Aorta (tissue), 5 donors: ENCODE measurements around the gene ANO6. TPM values are rescaled to one million over a fixed set of nuclear protein-coding genes. Genes with fewer than 3 reads are reported as not detected.
"Not testable (repeated sequence)": the region's sequence is repeated elsewhere in the genome, so short reads cannot be mapped to it uniquely, and the experiment has no call there.

Source experiments
- ATAC-seq: fragments of 200-7000 bp; cut with Tn5 transposase; one replicate; pipeline ENCODE4 v1.9.1; 2022; ENCODE audit warnings: moderate library complexity; ENCODE audit not compliant: low FRiP score
- DNase-seq, 2 donors: peaks; one replicate each; pipeline ENCODE4 v3.0.0-alpha.2; 2020
- H3K27ac ChIP-seq, 2 donors: one replicate each; pipeline ENCODE4 v1.5.1; 2013; ENCODE audit warnings: low read length in 2 of 2, mild to moderate bottlenecking in 2 of 2, moderate library complexity in 2 of 2, control low read depth in 1 of 2, inconsistent platforms in 1 of 2, low read depth in 1 of 2
- H3K27me3 ChIP-seq, 2 donors: one replicate each; pipeline ENCODE4 v1.6.1; 2013; ENCODE audit warnings: control low read depth in 1 of 2, low read length in 1 of 2, mild to moderate bottlenecking in 1 of 2, moderate library complexity in 1 of 2; ENCODE audit not compliant: insufficient read depth in 2 of 2, control insufficient read depth in 1 of 2
- H3K36me3 ChIP-seq, 2 donors: one replicate each; pipeline ENCODE4 v1.6.1; 2013; ENCODE audit warnings: control low read depth in 1 of 2, low read length in 1 of 2, mild to moderate bottlenecking in 1 of 2; ENCODE audit not compliant: insufficient read depth in 2 of 2, control insufficient read depth in 1 of 2
- H3K4me1 ChIP-seq, 2 donors: one replicate each; pipeline ENCODE4 v1.6.1; 2013; ENCODE audit warnings: low read length in 2 of 2, control low read depth in 1 of 2, mild to moderate bottlenecking in 1 of 2, moderate library complexity in 1 of 2; ENCODE audit not compliant: insufficient read depth in 2 of 2, control insufficient read depth in 1 of 2
- H3K4me3 ChIP-seq, 2 donors: one replicate each; pipeline ENCODE4 v1.5.1; 2013; ENCODE audit warnings: low read length in 2 of 2, control low read depth in 1 of 2, mild to moderate bottlenecking in 1 of 2
- H3K9me3 ChIP-seq: one replicate; pipeline ENCODE4 v1.6.1; 2013; ENCODE audit warnings: mild to moderate bottlenecking, low read length; ENCODE audit not compliant: control insufficient read depth
- WGBS, 2 donors: extraction: QIAGEN DNeasy Blood & Tissue Kit; methylation state at CpG; one replicate each; pipeline ENCODE4 v1.1.7; 2013; 5-methylcytosine and 5-hydroxymethylcytosine counted together
- intact Hi-C, 2 donors: fragments of 100-400 bp; cut with DNase I; formaldehyde crosslinking; loops; one replicate each; pipeline versions ENCODE4 v1.14.2 to v1.15.0; 2022
- polyA plus RNA-seq, 2 donors: library from polyadenylated mRNA; stranded (reverse); fragments of 200-250 nt; gene quantifications; one replicate each; pipeline ENCODE4 v1.2.3, GENCODE V29; 2013
- total RNA-seq, 2 donors: library from RNA; stranded (reverse); fragmentation: NEBNext Ultra II Directional; extraction: Animal tissue kit (Norgen Biotek cat#: 25700); gene quantifications; one replicate each; pipeline ENCODE4 v1.2.1, GENCODE V29; 2021
- donor health status: healthy with polysubstance abuse.
- donor health status: Bipolar disorder and iron deficiency.
- donor health status: DM: no; HTN: no; CAD: no.
- donor health status: DM: no; HTN: no; CAD: no.
- donor health status: DM: yes; HTN: yes; CAD: no.

Gene ANO6
- total and polyA plus RNA-seq, 4 donors: 16.0 to 129 (median 64.6) TPM

DNA sequence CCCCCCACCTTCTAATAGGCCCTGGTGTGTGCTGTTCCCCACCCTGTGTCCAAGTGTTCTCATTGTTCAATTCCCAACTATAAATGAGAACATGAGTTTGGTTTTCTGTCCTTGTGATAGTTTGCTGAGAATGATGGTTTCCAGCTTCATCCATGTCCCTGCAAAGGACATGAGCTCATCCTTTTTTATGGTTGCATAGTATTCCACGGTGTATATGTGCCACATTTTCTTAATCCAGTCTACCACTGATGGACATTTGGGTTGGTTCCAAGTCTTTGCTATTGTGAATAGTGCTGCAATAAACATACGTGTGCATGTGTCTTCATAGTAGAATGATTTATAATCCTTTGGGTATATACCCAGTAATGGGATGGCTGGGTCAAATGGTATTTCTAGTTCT lies 20.5 kb downstream of the ANO6 start:
- peak overlapping the region; percentile 71 to 100 for H3K27ac ChIP-seq
- H3K9me3 ChIP-seq, ATAC-seq, intact Hi-C loops, H3K27me3 ChIP-seq, DNase-seq, H3K36me3 ChIP-seq, H3K4me3 ChIP-seq: not testable (repeated sequence)
- peaks cover 10 to 11% of the 10 kb centered on the region in 2 donors for H3K4me1 ChIP-seq
- WGBS, 2 donors: 25 to 91% methylated on average over 1 to 2 of the region's 2 CpGs

DNA sequence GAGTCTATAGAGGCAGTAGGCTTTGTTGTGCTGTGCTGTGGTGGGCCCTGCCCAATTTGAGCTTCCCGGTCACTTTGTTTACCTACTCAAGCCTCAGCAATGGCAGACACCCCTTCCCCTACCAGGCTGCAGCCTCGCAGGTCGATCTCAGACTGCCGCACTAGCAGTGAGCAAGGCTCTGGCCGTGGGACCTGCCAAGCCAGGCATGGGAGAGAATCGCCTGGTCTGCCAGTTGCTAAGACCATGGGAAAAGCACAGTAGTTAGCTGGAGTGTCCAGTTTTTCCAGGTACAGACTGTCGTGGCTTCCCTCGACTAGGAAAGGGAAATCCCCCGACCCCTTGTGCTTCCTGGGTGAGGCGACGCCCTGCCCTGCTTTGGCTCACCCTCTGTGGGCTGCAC lies 26.3 kb downstream of the ANO6 start:
- H3K4me3 ChIP-seq: no peak overlapping the region
- DNase-seq (no peak), ATAC-seq (no peak)
- H3K27ac ChIP-seq: peak overlapping the region; percentile 1 to 73
- WGBS, 2 donors: 62% methylated on average over 11 of the region's 11 CpGs
- H3K36me3 ChIP-seq: no peaks in the 10 kb centered on the region
- intact Hi-C loops: no loop called here
- no peaks in the 10 kb centered on the region for H3K27me3 ChIP-seq
- no peaks in the 10 kb centered on the region for H3K9me3 ChIP-seq
- H3K4me1 ChIP-seq: peaks cover 0 to 5% of the 10 kb centered on the region in 2 donors

DNA sequence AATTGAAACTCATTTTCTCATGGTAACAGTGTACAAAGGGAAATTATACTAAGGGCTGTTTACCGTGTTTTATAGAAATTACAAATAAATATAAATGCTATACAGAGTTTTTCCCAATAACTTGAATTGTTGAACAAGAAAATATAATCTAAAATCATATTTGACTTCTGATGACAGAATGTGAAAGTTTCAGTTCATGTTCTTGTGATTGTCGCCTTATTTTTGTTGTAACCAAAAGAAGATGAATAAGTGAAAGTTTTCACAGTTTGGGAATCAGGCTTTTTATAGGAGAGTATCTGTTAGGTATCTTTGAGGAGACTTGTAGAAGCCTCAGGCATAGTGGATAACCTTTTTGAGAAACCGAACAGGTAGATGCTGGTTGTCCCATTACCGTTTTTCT lies 28.1 kb downstream of the ANO6 start:
- DNase-seq (no peak), ATAC-seq (no peak)
- Histone ChIP-seq H3K9me3 (no peaks in the 10 kb centered on the region), H3K4me3 (peak overlapping the region in 1 of 2 donors; percentile 19), H3K36me3 (no peaks in the 10 kb centered on the region), H3K27me3 (no peaks in the 10 kb centered on the region), H3K4me1 (peaks cover 4 to 5% of the 10 kb centered on the region in 2 donors), H3K27ac (peak overlapping the region; percentile 68 to 87)
- intact Hi-C loops: no loop called here
- 76 to 86% methylated on average over 4 of the region's 4 CpGs for WGBS, 2 donors

DNA sequence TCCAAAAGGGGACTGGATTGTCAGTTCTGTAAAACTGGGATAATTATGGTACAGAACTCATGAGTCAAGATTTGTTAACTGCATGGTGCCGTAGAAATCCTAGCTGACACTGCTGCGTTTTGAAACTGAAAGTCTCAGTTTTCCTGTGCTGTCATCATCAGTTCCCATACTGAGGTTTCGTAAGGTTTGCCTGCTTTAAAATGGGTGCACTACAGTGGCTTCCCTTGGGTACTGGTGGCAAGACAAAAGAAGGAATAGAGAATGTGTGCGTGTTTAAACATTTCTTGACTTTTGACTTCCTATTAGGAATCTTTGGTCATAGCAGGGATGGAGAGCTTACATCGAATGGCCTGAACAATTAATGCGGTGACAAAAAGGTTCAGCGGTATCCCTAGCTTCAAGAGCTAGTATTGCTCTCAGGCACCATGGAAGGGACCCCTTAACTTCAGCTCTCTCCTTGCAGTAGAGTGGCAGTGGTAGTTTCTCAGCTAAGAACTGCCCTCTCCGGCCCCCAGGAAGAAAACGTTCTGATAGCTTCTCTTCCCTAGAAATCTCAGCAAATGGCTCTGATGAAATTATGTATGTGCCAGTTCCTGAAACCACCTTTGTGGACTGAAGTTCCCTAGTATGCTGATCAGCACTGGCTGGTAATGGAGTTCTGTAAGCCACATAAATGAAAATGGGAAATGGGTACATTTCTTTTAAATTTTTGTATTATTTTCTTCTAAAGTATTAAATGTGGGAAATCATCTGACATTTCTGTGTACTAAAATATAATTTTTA lies 28.9 kb downstream of the ANO6 start:
- Histone ChIP-seq H3K4me1 (peaks cover 4 to 5% of the 10 kb centered on the region in 2 donors), H3K27me3 (no peaks in the 10 kb centered on the region)
- intact Hi-C loops: no loop called here

DNA sequence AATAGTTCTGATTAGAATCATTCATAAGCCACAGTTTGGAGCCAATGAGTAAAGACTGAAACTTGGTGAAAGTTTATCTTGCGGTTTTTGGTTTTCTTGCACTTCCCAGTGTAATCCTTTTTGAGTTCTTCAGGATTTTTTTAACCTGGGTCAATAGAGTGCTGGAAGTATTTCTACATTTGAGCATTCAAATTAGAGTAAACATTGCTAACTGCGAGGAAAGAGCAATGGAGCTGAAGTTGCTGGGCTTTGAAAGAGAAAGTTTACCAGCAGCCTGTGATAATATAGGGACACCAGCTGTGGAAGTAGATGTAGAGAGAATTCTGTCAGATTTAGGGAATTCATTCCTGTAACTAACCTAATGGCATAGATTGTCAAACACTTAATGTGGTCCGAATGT lies 30.3 kb downstream of the ANO6 start:
- ATAC-seq: no peak
- no peaks in the 10 kb centered on the region for H3K9me3 ChIP-seq
- 48 to 56% methylated on average over 3 of the region's 3 CpGs for WGBS, 2 donors
- intact Hi-C loops: no loop called here
- H3K36me3 ChIP-seq: no peaks in the 10 kb centered on the region
- H3K4me3 ChIP-seq: no peak overlapping the region
- H3K27ac ChIP-seq: no peak overlapping the region
- no peaks in the 10 kb centered on the region for H3K27me3 ChIP-seq
- DNase-seq: no peak
- H3K4me1 ChIP-seq: peaks cover 5 to 7% of the 10 kb centered on the region in 2 donors

More for the DNA sequence above, 28.9 kb downstream of the ANO6 start:
- ATAC-seq (peak; percentile 72), DNase-seq (no peak)
- Histone ChIP-seq H3K9me3 (no peaks in the 10 kb centered on the region), H3K27ac (peak overlapping the region; percentile 80 to 87), H3K36me3 (no peaks in the 10 kb centered on the region), H3K4me3 (peak overlapping the region in 1 of 2 donors; percentile 19)
- 47 to 56% methylated on average over 9 of the region's 9 CpGs for WGBS, 2 donors

DNA sequence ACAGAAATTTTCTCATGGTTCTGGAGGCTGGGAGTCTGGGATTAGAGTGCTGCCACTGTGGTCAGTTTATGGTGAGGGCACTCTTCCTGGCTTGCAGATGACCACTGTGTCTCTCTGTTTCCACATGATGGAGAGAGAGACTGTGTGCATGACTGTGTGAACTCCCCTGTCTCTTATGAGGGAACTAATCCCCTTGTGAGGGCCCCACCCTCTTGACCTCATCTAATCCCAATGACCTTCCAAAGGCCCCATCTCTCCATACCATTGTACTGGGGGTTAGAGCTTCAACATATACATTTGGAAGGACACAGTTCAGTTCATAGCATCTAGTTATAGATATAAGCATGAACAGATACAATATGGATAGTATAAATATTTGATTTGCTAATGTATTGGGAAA lies 31.7 kb downstream of the ANO6 start:
- DNase-seq (no peak), ATAC-seq (no peak)
- Histone ChIP-seq H3K4me1 (peaks cover 5 to 7% of the 10 kb centered on the region in 2 donors), H3K4me3 (no peak overlapping the region), H3K9me3 (no peaks in the 10 kb centered on the region), H3K36me3 (no peaks in the 10 kb centered on the region), H3K27me3 (no peaks in the 10 kb centered on the region), H3K27ac (peak overlapping the region in 1 of 2 donors; percentile 54)
- intact Hi-C loops: no loop called here

DNA sequence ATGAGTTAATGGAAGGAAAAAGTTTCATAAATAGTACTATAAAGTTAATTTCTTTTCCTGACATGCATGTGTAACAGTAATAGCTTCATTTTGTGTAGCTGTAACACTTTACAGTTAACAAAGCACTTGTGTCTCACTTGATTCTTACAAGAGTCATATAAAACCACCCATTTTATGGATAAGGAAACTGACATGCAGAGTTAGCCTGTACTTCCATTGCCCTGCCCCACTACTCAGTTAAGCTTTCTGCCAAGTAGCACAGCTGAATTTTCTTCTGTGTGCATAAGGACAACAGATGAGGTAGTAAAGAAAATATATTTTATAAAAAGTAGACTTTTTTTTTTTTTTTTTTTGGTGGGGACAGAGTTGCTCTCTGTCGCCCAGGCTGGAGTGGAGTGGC lies 32.2 kb downstream of the ANO6 start:
- intact Hi-C loops: no loop called here
- Histone ChIP-seq H3K36me3 (no peaks in the 10 kb centered on the region), H3K9me3 (no peaks in the 10 kb centered on the region), H3K4me1 (peaks cover 5 to 7% of the 10 kb centered on the region in 2 donors), H3K27me3 (no peaks in the 10 kb centered on the region), H3K4me3 (no peak overlapping the region), H3K27ac (no peak overlapping the region)
- WGBS, 2 donors: 29 to 30% methylated on average over 1 of the region's 1 CpG
- DNase-seq (no peak), ATAC-seq (no peak)

DNA sequence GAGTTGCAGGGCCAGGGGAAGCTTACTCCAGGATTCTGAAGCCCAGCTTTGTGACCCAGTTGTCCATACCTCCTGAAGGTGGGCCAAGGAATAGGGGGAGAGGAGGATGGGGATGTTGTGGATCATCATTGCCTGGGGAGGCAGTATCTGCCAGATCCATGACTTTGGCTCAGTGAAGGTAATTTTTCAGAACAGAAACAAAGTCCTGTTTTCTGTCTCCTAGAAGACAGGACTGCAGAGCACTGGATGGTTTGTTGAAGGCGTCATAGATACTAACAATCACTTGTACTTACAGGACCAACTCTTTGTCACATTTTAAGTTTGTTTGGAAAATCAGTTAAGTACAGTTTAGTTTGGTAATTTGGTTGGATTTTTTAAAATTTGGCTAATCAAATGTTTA lies 38.4 kb downstream of the ANO6 start:
- no peaks in the 10 kb centered on the region for H3K27me3 ChIP-seq
- H3K36me3 ChIP-seq: no peaks in the 10 kb centered on the region
- intact Hi-C loops: no loop called here
- no peak overlapping the region for H3K4me3 ChIP-seq
- WGBS, 2 donors: 38 to 54% methylated on average over 1 of the region's 1 CpG
- no peak overlapping the region for H3K27ac ChIP-seq
- no peak for DNase-seq
- no peaks in the 10 kb centered on the region for H3K9me3 ChIP-seq
- H3K4me1 ChIP-seq: peaks cover 8% of the 10 kb centered on the region in 2 donors
- no peak for ATAC-seq

DNA sequence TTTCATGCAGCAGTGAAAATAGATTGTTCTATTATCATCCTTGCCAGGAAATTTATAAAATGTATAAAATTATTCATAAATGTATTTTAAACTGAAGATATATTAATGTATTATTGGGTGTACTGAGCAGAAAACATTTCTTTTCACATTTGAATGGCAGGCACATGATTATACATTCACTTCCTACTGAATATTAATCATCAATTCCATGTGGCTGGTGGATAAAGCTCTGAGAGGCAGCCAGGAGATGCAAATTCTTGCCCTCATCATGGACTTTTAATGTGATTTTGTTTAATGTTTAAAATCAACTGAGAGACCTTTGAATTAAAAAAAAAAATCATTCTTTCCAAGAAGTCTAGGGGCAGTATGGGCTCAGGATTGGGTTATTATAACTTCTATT lies 40.8 kb downstream of the ANO6 start:
- Histone ChIP-seq H3K4me1 (peaks cover 11% of the 10 kb centered on the region in 2 donors), H3K36me3 (no peaks in the 10 kb centered on the region), H3K27ac (peak overlapping the region in 1 of 2 donors; percentile 19), H3K9me3 (no peaks in the 10 kb centered on the region), H3K4me3 (no peak overlapping the region), H3K27me3 (no peaks in the 10 kb centered on the region)
- no peak for DNase-seq
- intact Hi-C loops: no loop called here
- ATAC-seq: no peak
